Fibroblast of lung (primary cell): ENCODE measurements around the gene MGAT1. TPM values are rescaled to one million over a fixed set of nuclear protein-coding genes. Genes with fewer than 3 reads are reported as not detected.

Experiments
- DNase-seq, 2 donors: peaks; one replicate each; pipeline versions ENCODE4 v3.0.0 to v3.0.0-alpha.2; 2010; ENCODE audit warnings: low read depth in 2 of 2
- H2AFZ ChIP-seq: 2 replicates; pipeline ENCODE4 v1.5.1; 2012; ENCODE audit warnings: low read length, control low read depth, inconsistent platforms
- H3K27ac ChIP-seq: 2 replicates; pipeline ENCODE4 v1.5.1; 2011; ENCODE audit warnings: low read length, control low read depth; ENCODE audit not compliant: insufficient read depth
- H3K27me3 ChIP-seq: 2 replicates; pipeline ENCODE4 v1.5.1; 2011; ENCODE audit warnings: mild to moderate bottlenecking, low read length; ENCODE audit not compliant: control insufficient read depth, insufficient read depth
- H3K36me3 ChIP-seq: 2 replicates; pipeline ENCODE4 v1.5.1; 2011; ENCODE audit warnings: low read length; ENCODE audit not compliant: control insufficient read depth, insufficient read depth
- H3K4me1 ChIP-seq: 2 replicates; pipeline ENCODE4 v1.5.1; 2011; ENCODE audit warnings: low read length; ENCODE audit not compliant: control insufficient read depth, insufficient read depth; ENCODE audit errors: extremely low read depth
- H3K4me2 ChIP-seq: 2 replicates; pipeline ENCODE4 v1.5.1; 2011; ENCODE audit warnings: low read length, control low read depth; ENCODE audit not compliant: insufficient read depth; ENCODE audit errors: extremely low read depth
- H3K4me3 ChIP-seq, 4 experiments: fragments of 200-600 bp in 1 of 4; sonication (generic) in 1 of 4; replicated peaks in 1 of 4; 2 replicates each; pipeline ENCODE4 v1.5.1; 2011 to 2016; ENCODE audit warnings: low read length in 4 of 4, low read depth in 3 of 4, mild to moderate bottlenecking in 3 of 4, control low read depth in 2 of 4, inconsistent platforms in 1 of 4, mixed read lengths in 1 of 4; ENCODE audit not compliant: insufficient read depth in 1 of 4; ENCODE audit errors: control extremely low read depth in 1 of 4
- H3K79me2 ChIP-seq: 2 replicates; pipeline ENCODE4 v1.5.1; 2012; ENCODE audit warnings: mild to moderate bottlenecking, low read length, inconsistent platforms; ENCODE audit not compliant: control insufficient read depth, insufficient read depth
- H3K9ac ChIP-seq: 2 replicates; pipeline ENCODE4 v1.5.1; 2011; ENCODE audit warnings: mild to moderate bottlenecking, low read length, control low read depth; ENCODE audit not compliant: insufficient read depth
- H3K9me3 ChIP-seq: 2 replicates; pipeline ENCODE4 v1.5.1; 2012; ENCODE audit warnings: low read depth, low read length; ENCODE audit not compliant: control insufficient read depth, insufficient read depth
- H4K20me1 ChIP-seq: 2 replicates; pipeline ENCODE4 v1.5.1; 2011; ENCODE audit warnings: low read length; ENCODE audit not compliant: control insufficient read depth, insufficient read depth; ENCODE audit errors: extremely low read depth
- CTCF ChIP-seq, 2 donors: IDR thresholded peaks in 1 of 2; conservative IDR thresholded peaks in 1 of 2; 1 replicate in 1 of 2; 2 replicates in 1 of 2; pipeline ENCODE4 v1.5.1; 2011 to 2012; ENCODE audit warnings: low read length in 2 of 2, control low read depth in 1 of 2, inconsistent platforms in 1 of 2, low read depth in 1 of 2, mild to moderate bottlenecking in 1 of 2
- EZH2 ChIP-seq: IDR thresholded peaks from 2 replicates; pipeline ENCODE4 v1.5.1; 2012; ENCODE audit warnings: low read length, control low read depth, mild to moderate bottlenecking; ENCODE audit errors: missing control alignments
- polyA plus RNA-seq, 2 donors: library from polyadenylated mRNA; depleted of rRNA in 1 of 2; stranded (reverse) in 1 of 2; unstranded in 1 of 2; fragments of >200 nt; gene quantifications; 2 replicates each; pipeline ENCODE4 v1.2.1, GENCODE V29; 2011 to 2012; ENCODE audit warnings: missing spikeins in 1 of 2
- total RNA-seq: library from RNA; depleted of rRNA; stranded (reverse); fragments of >200 nt; gene quantifications from 2 replicates; pipeline ENCODE4 v1.2.1, GENCODE V29; 2014

MGAT1 gene
- total and polyA plus RNA-seq, 2 donors (not counting 1 experiment from before 2014, with no cell fraction given): 72.5 to 90.4 TPM

DNA sequence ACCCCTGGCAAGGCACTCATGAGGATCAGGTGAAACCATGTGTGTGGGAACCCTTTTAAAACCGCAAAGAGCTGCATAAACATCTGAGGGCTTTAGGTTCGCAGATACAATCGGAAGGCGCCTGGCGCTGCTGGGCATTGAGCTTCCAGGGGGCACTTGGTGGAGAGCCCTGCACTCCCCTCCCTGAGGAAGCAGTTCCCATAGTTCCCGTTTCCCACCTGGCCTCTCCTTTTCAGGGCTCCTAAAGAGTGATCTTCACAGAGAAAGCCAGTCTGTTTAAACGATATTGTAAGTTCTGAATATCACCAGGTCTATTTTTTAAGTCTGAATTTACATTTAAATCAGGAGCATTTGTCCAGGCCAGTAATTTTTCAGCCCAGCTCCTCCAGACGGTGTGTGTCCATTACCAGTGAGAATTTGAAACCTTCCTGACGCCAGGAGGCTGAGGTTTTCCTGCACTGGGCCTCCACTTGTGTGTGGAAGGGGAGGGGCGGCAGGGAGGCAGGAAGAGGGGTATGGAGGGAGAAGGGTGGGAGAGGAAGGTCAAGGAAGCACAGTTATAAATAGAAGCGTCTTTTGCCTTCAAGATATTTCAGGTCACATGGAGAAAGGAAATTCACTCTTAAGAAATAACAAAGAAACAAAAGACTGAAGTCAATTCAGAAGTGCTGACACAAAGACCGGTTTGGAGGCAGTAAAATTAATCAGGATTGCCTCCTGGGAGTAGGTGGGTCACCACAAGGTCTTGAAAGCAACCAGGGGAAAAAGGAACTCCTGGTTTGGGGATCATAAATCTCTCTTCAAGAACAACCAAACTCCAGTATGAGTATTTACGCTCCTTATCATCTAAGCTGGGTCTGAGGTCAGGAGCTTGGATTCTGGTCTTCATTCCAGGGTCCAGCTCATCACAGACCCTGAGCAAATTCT lies 14.3 kb upstream of the MGAT1 start:
- Histone ChIP-seq H3K9me3 (no peaks in the 10 kb centered on the region), H4K20me1 (no peaks in the 10 kb centered on the region), H2AFZ (peak overlapping the region; percentile 15), H3K4me1 (peaks cover 2% of the 10 kb centered on the region), H3K4me3 (no peak overlapping the region), H3K9ac (no peak overlapping the region), H3K27me3 (no peaks in the 10 kb centered on the region), H3K36me3 (no peaks in the 10 kb centered on the region), H3K4me2 (no peak overlapping the region), H3K79me2 (no peaks in the 10 kb centered on the region), H3K27ac (no peak overlapping the region)
- DNase-seq: peak; percentile 47 to 73
- TF ChIP-seq CTCF (conservative IDR thresholded peaks at IDR 0.05 in 1 of 2, IDR thresholded peaks at IDR 0.05 in 1 of 2; ENCODE audit: low read depth in 1 of 2, low read length in 2 of 2) (no peak), EZH2 (no peak)

GRCh38 chr5:180815293-180815917 lies 12.8 kb upstream of the MGAT1 start:
- H3K27me3 ChIP-seq: no peaks in the 10 kb centered on the region
- H3K36me3 ChIP-seq: no peaks in the 10 kb centered on the region
- H3K9ac ChIP-seq: no peak overlapping the region
- H2AFZ ChIP-seq: peak overlapping the region; percentile 47
- DNase-seq: no peak
- TF ChIP-seq CTCF (conservative IDR thresholded peaks at IDR 0.05 in 1 of 2, IDR thresholded peaks at IDR 0.05 in 1 of 2; ENCODE audit: low read depth in 1 of 2, low read length in 2 of 2) (no peak), EZH2 (no peak)
- H3K4me1 ChIP-seq: peaks cover 6% of the 10 kb centered on the region
- H3K4me3 ChIP-seq: no peak overlapping the region
- H3K9me3 ChIP-seq: no peaks in the 10 kb centered on the region
- no peaks in the 10 kb centered on the region for H3K79me2 ChIP-seq
- no peak overlapping the region for H3K27ac ChIP-seq
- no peak overlapping the region for H3K4me2 ChIP-seq
- H4K20me1 ChIP-seq: no peaks in the 10 kb centered on the region

GRCh38 chr5:180813420-180813819 lies 10.8 kb upstream of the MGAT1 start:
- DNase-seq: no peak
- Histone ChIP-seq H4K20me1 (no peaks in the 10 kb centered on the region), H3K79me2 (peaks cover 4% of the 10 kb centered on the region), H2AFZ (no peak overlapping the region), H3K4me3 (no peak overlapping the region), H3K27me3 (no peaks in the 10 kb centered on the region), H3K4me2 (no peak overlapping the region), H3K9ac (no peak overlapping the region), H3K9me3 (no peaks in the 10 kb centered on the region), H3K4me1 (peaks cover 6% of the 10 kb centered on the region), H3K36me3 (no peaks in the 10 kb centered on the region), H3K27ac (no peak overlapping the region)
- TF ChIP-seq EZH2 (no peak), CTCF (conservative IDR thresholded peaks at IDR 0.05 in 1 of 2, IDR thresholded peaks at IDR 0.05 in 1 of 2; ENCODE audit: low read depth in 1 of 2, low read length in 2 of 2) (no peak)
